HG02938 (cell line): Measurements from ENCODE around the gene PLCH2.
"Not testable (repeated sequence)": the region's sequence is repeated elsewhere in the genome, so short reads cannot be mapped to it uniquely, and the experiment has no call there.

Experiments
- ATAC-seq: cut with Tn5 transposase; IDR thresholded peaks from one replicate; pipeline ENCODE4 v1.9.1; 2021; ENCODE audit warnings: mild to moderate bottlenecking, moderate library complexity; ENCODE audit not compliant: unreplicated experiment

PLCH2 gene

GRCh38 chr1:2476061-2476999 lies at the start of gene PLCH2:
PLCH2 (plus strand) TSS chr1:2476289; CDS start chr1:2476589, 300 bp downstream.
- ATAC-seq: no peak

- no peak for ATAC-seq
Measured at GRCh38 chr1:2426540-2426939, 49.5 kb upstream of the PLCH2 start.

GRCh38 chr1:2427051-2427450 lies 49.0 kb upstream of the PLCH2 start:
- ATAC-seq: no peak

GRCh38 chr1:2427976-2428375 lies 48.1 kb upstream of the PLCH2 start:
- ATAC-seq: no peak

GRCh38 chr1:2428490-2428889 lies 47.6 kb upstream of the PLCH2 start:
- ATAC-seq: no peak

- no peak for ATAC-seq
Measured at GRCh38 chr1:2429780-2430591, 46.1 kb upstream of the PLCH2 start.

- no peak for ATAC-seq
Measured at GRCh38 chr1:2430592-2430973, 45.5 kb upstream of the PLCH2 start.

GRCh38 chr1:2431103-2431502 lies 45.0 kb upstream of the PLCH2 start:
- no peak for ATAC-seq

- no peak for ATAC-seq
Measured at GRCh38 chr1:2431518-2431917, 44.6 kb upstream of the PLCH2 start.

- ATAC-seq: no peak
Measured at GRCh38 chr1:2432441-2432844, 43.6 kb upstream of the PLCH2 start.

GRCh38 chr1:2433196-2433595 lies 42.9 kb upstream of the PLCH2 start:
- no peak for ATAC-seq

GRCh38 chr1:2433936-2434655 lies 42.0 kb upstream of the PLCH2 start:
- no peak for ATAC-seq

GRCh38 chr1:2435091-2435490 lies 41.0 kb upstream of the PLCH2 start:
- no peak for ATAC-seq

GRCh38 chr1:2435746-2436355 lies 40.2 kb upstream of the PLCH2 start:
- ATAC-seq: no peak

- no peak for ATAC-seq
Measured at GRCh38 chr1:2436876-2437275, 39.2 kb upstream of the PLCH2 start.

- no peak for ATAC-seq
Measured at GRCh38 chr1:2437617-2438016, 38.5 kb upstream of the PLCH2 start.

- ATAC-seq: no peak
Measured at GRCh38 chr1:2438038-2438437, 38.1 kb upstream of the PLCH2 start.

- ATAC-seq: no peak
Measured at GRCh38 chr1:2438641-2439040, 37.4 kb upstream of the PLCH2 start.

GRCh38 chr1:2439369-2439768 lies 36.7 kb upstream of the PLCH2 start:
- no peak for ATAC-seq

- ATAC-seq: not testable (repeated sequence)
Measured at GRCh38 chr1:2440346-2440745, 35.7 kb upstream of the PLCH2 start.

- no peak for ATAC-seq
Measured at GRCh38 chr1:2441746-2442145, 34.3 kb upstream of the PLCH2 start.
